ENCODE results near the gene TMC6. TPM values are rescaled to one million over a fixed set of nuclear protein-coding genes. Genes with fewer than 3 reads are reported as not detected.
A peak's percentile ranks its signal among the peaks of the same experiment; 100 is the strongest.
"Not testable (repeated sequence)": the region's sequence is repeated elsewhere in the genome, so short reads cannot be mapped to it uniquely, and the experiment has no call there.

TMC6 gene
- total and polyA plus RNA-seq, 7 experiments from 2014 or later, result 165 to 808 (median 701) TPM

DNA sequence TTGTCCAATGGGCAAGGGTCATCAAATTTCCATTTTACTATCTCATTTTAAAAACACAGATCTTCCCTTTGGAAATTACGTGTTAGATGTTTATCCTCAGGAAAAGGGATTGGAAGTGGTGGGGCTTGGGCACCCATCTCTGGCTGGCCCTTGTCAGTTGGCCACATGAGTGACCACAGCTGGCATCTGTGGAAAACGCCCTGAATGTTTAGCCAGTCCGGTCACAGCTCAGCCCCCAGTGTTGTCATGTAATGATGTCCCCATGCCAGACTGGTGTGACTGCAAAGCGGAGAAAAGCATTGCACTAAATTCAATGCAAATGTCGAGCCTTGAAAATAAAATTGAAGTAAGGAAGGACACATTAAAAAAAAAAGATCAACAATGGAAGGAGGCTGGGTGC, 53.0 kb downstream of the TMC6 start:
- Mint-ChIP-seq H3K4me1 (no peaks in the 10 kb centered on the region), H3K36me3 (peaks cover 7 to 65% (median 28%) of the 10 kb centered on the region in 5 donors), H3K9me3 (no peaks in the 10 kb centered on the region), H3K27me3 (no peaks in the 10 kb centered on the region), H3K4me3 (peak overlapping the region in 1 of 10 donors; percentile 14), H3K27ac (no peak overlapping the region)
- Histone ChIP-seq H3K9me3 (ENCODE audit: control insufficient read depth in 2 of 3, low read length in 3 of 3) (no peaks in the 10 kb centered on the region), H3K27me3 (ENCODE audit: control insufficient read depth in 2 of 2, insufficient read depth in 2 of 2, low read length in 2 of 2) (no peaks in the 10 kb centered on the region), H3K4me1 (ENCODE audit: control insufficient read depth in 2 of 2, insufficient read depth in 2 of 2, low read length in 2 of 2) (no peaks in the 10 kb centered on the region), H3K4me3 (ENCODE audit: low read length) (no peak overlapping the region), H3K36me3 (ENCODE audit: control insufficient read depth in 2 of 3, insufficient read depth in 3 of 3, low read length in 3 of 3) (peaks cover 37 to 99% (median 38%) of the 10 kb centered on the region in 3 experiments), H3K27ac (ENCODE audit: low read depth, low read length) (no peak overlapping the region)
- intact Hi-C loops (cut with micrococcal nuclease), result no loop called here
- CTCF ChIA-PET, result no interaction called here
- DNase-seq (no peak), ATAC-seq (no peak)
- POLR2A ChIA-PET, result no interaction called here

- intact Hi-C loops (cut with micrococcal nuclease), result no loop called here
- CTCF ChIA-PET, result no interaction called here
- no peak overlapping the region for H3K27ac ChIP-seq (ENCODE audit: low read depth, low read length)
- POLR2A ChIA-PET, result no interaction called here
- no peaks in the 10 kb centered on the region for H3K4me1 ChIP-seq (ENCODE audit: control insufficient read depth in 2 of 2, insufficient read depth in 2 of 2, low read length in 2 of 2)
- no peaks in the 10 kb centered on the region for H3K27me3 ChIP-seq (ENCODE audit: control insufficient read depth in 2 of 2, insufficient read depth in 2 of 2, low read length in 2 of 2)
- Mint-ChIP-seq H3K27me3 (no peaks in the 10 kb centered on the region), H3K4me1 (no peaks in the 10 kb centered on the region), H3K27ac (no peak overlapping the region), H3K4me3 (no peak overlapping the region), H3K36me3 (peaks cover 7 to 68% (median 30%) of the 10 kb centered on the region in 5 donors), H3K9me3 (no peaks in the 10 kb centered on the region)
- no peak overlapping the region for H3K4me3 ChIP-seq (ENCODE audit: low read length)
- no peak for DNase-seq
- no peaks in the 10 kb centered on the region for H3K9me3 ChIP-seq (ENCODE audit: control insufficient read depth in 2 of 3, low read length in 3 of 3)
- ATAC-seq, result no peak
- H3K36me3 ChIP-seq (ENCODE audit: control insufficient read depth in 2 of 3, insufficient read depth in 3 of 3, low read length in 3 of 3), result peaks cover 37 to 100% (median 39%) of the 10 kb centered on the region in 3 experiments
Observed at GRCh38 chr17:78075011-78075410, 53.5 kb downstream of the TMC6 start.

- Mint-ChIP-seq H3K4me3 (no peak overlapping the region), H3K4me1 (no peaks in the 10 kb centered on the region), H3K9me3 (no peaks in the 10 kb centered on the region), H3K36me3 (peaks cover 7 to 62% (median 32%) of the 10 kb centered on the region in 5 donors), H3K27me3 (no peaks in the 10 kb centered on the region), H3K27ac (peak overlapping the region in 1 of 9 donors; percentile 17)
- Histone ChIP-seq H3K9me3 (ENCODE audit: control insufficient read depth in 2 of 3, low read length in 3 of 3) (no peaks in the 10 kb centered on the region), H3K27ac (ENCODE audit: low read depth, low read length) (no peak overlapping the region), H3K4me3 (ENCODE audit: low read length) (no peak overlapping the region), H3K36me3 (ENCODE audit: control insufficient read depth in 2 of 3, insufficient read depth in 3 of 3, low read length in 3 of 3) (peaks cover 31 to 98% (median 43%) of the 10 kb centered on the region in 3 experiments), H3K4me1 (ENCODE audit: control insufficient read depth in 2 of 2, insufficient read depth in 2 of 2, low read length in 2 of 2) (no peaks in the 10 kb centered on the region), H3K27me3 (ENCODE audit: control insufficient read depth in 2 of 2, insufficient read depth in 2 of 2, low read length in 2 of 2) (no peaks in the 10 kb centered on the region)
- ChIA-PET CTCF (no interaction called here), POLR2A (no interaction called here)
- DNase-seq (no peak), ATAC-seq (no peak)
- intact Hi-C loops (cut with micrococcal nuclease), result no loop called here
Observed at GRCh38 chr17:78072961-78073360, 55.6 kb downstream of the TMC6 start.

GRCh38 chr17:78069695-78070094, 58.9 kb downstream of the TMC6 start:
- Histone ChIP-seq H3K9me3 (ENCODE audit: control insufficient read depth in 2 of 3, low read length in 3 of 3) (no peaks in the 10 kb centered on the region), H3K27ac (ENCODE audit: low read depth, low read length) (no peak overlapping the region), H3K4me1 (ENCODE audit: control insufficient read depth in 2 of 2, insufficient read depth in 2 of 2, low read length in 2 of 2) (no peaks in the 10 kb centered on the region), H3K27me3 (ENCODE audit: control insufficient read depth in 2 of 2, insufficient read depth in 2 of 2, low read length in 2 of 2) (no peaks in the 10 kb centered on the region), H3K36me3 (ENCODE audit: control insufficient read depth in 2 of 3, insufficient read depth in 3 of 3, low read length in 3 of 3) (peaks cover 24 to 94% (median 48%) of the 10 kb centered on the region in 3 experiments), H3K4me3 (ENCODE audit: low read length) (no peak overlapping the region)
- DNase-seq (no peak), ATAC-seq (no peak)
- POLR2A ChIA-PET, result interaction anchor here (1.1 to 1.2 kb wide), 2 partner anchors 26 to 111 kb away, joined by 3 to 4 read pairs; partner anchors contain the start of gene TNRC6C
- H3K4me3 Mint-ChIP-seq, result no peak overlapping the region
- peaks cover 0 to 4% (median 0%) of the 10 kb centered on the region in 7 donors for H3K4me1 Mint-ChIP-seq
- H3K9me3 Mint-ChIP-seq, result no peaks in the 10 kb centered on the region
- intact Hi-C loops (cut with micrococcal nuclease), result no loop called here
- H3K36me3 Mint-ChIP-seq, result peaks cover 4 to 55% (median 21%) of the 10 kb centered on the region in 5 donors
- no peaks in the 10 kb centered on the region for H3K27me3 Mint-ChIP-seq
- CTCF ChIA-PET, result interaction anchor here (0.9 to 1.2 kb wide), 2 partner anchors 10 to 56 kb away, joined by 3 to 5 read pairs; no protein-coding TSS in a partner anchor
- peak overlapping the region in 4 of 9 donors; percentile 4 to 48 (median 22) for H3K27ac Mint-ChIP-seq

DNA sequence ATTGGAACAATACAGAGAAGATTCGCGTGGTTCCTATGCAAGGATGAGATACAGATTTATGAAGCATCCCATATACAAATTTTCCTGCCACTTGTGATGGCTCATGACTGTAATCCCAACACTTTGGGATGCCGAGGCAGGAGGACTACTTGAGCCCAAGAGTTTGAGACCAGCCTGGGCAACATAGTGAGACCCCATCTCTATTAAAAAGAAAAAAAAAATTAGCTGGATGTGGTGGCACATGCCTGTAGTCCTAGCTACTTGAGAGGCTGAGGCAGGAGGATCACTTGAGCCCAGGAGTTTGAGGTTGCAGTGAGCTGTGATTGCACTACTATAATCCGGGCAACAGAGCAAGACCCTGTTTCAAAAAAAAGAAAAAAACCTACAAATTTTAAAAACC, 61.6 kb downstream of the TMC6 start:
- H3K27ac ChIP-seq (ENCODE audit: low read depth, low read length); H3K4me1 ChIP-seq (ENCODE audit: control insufficient read depth in 2 of 2, insufficient read depth in 2 of 2, low read length in 2 of 2); ATAC-seq; DNase-seq; POLR2A ChIA-PET; H3K9me3 Mint-ChIP-seq; H3K9me3 ChIP-seq (ENCODE audit: control insufficient read depth in 2 of 3, low read length in 3 of 3); intact Hi-C loops (cut with micrococcal nuclease); H3K4me3 ChIP-seq (ENCODE audit: low read length); H3K4me3 Mint-ChIP-seq; H3K27me3 Mint-ChIP-seq; H3K27me3 ChIP-seq (ENCODE audit: control insufficient read depth in 2 of 2, insufficient read depth in 2 of 2, low read length in 2 of 2): not testable (repeated sequence)
- H3K27ac Mint-ChIP-seq, result peak overlapping the region in 6 of 9 donors; percentile 7 to 74 (median 58)
- H3K36me3 ChIP-seq (ENCODE audit: control insufficient read depth in 2 of 3, insufficient read depth in 3 of 3, low read length in 3 of 3), result peaks cover 12 to 68% (median 25%) of the 10 kb centered on the region in 3 experiments
- peaks cover 0 to 33% (median 11%) of the 10 kb centered on the region in 5 donors for H3K36me3 Mint-ChIP-seq
- peaks cover 2 to 19% (median 10%) of the 10 kb centered on the region in 7 donors for H3K4me1 Mint-ChIP-seq
- CTCF ChIA-PET, result interaction anchor here (0.6 kb wide), 1 partner anchor 407 kb away, joined by 3 read pairs; no protein-coding TSS in a partner anchor

GRCh38 chr17:78064708-78065107, 63.8 kb downstream of the TMC6 start:
- Histone ChIP-seq H3K27ac (ENCODE audit: low read depth, low read length) (no peak overlapping the region), H3K4me3 (ENCODE audit: low read length) (no peak overlapping the region), H3K4me1 (ENCODE audit: control insufficient read depth in 2 of 2, insufficient read depth in 2 of 2, low read length in 2 of 2) (no peaks in the 10 kb centered on the region), H3K9me3 (ENCODE audit: control insufficient read depth in 2 of 3, low read length in 3 of 3) (no peaks in the 10 kb centered on the region), H3K36me3 (ENCODE audit: control insufficient read depth in 2 of 3, insufficient read depth in 3 of 3, low read length in 3 of 3) (peaks cover 5 to 45% (median 12%) of the 10 kb centered on the region in 3 experiments), H3K27me3 (ENCODE audit: control insufficient read depth in 2 of 2, insufficient read depth in 2 of 2, low read length in 2 of 2) (no peaks in the 10 kb centered on the region)
- ATAC-seq (no peak), DNase-seq (no peak)
- H3K4me3 Mint-ChIP-seq, result no peak overlapping the region
- H3K9me3 Mint-ChIP-seq, result no peaks in the 10 kb centered on the region
- peaks cover 0 to 24% (median 4%) of the 10 kb centered on the region in 5 donors for H3K36me3 Mint-ChIP-seq
- CTCF ChIA-PET, result no interaction called here
- POLR2A ChIA-PET, result no interaction called here
- peak overlapping the region in 2 of 9 donors; percentile 59 to 76 for H3K27ac Mint-ChIP-seq
- intact Hi-C loops (cut with micrococcal nuclease), result no loop called here
- no peaks in the 10 kb centered on the region for H3K27me3 Mint-ChIP-seq
- H3K4me1 Mint-ChIP-seq, result peaks cover 4 to 37% (median 23%) of the 10 kb centered on the region in 7 donors

DNA sequence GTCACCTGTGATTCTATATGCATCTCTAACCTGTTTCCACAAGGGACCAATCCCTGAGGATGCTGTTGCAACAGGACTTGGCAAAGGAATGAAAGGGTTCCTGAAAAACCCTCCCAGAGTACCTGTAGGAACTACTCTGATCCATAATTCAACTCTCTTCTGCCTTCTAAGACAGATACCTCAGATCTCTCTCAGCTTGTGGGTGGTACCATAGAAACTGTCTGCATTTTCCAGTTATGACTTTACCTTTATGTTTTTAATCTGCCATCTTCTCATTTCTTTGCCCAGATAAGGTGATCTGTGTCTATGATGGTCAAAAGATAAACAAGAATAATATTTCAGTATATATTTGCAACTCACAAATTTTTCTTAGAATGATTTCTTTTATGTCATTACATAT, 65.1 kb downstream of the TMC6 start:
- peaks cover 0 to 25% (median 4%) of the 10 kb centered on the region in 5 donors for H3K36me3 Mint-ChIP-seq
- intact Hi-C loops (cut with micrococcal nuclease), result no loop called here
- Histone ChIP-seq H3K27ac (ENCODE audit: low read depth, low read length) (no peak overlapping the region), H3K27me3 (ENCODE audit: control insufficient read depth in 2 of 2, insufficient read depth in 2 of 2, low read length in 2 of 2) (no peaks in the 10 kb centered on the region), H3K4me1 (ENCODE audit: control insufficient read depth in 2 of 2, insufficient read depth in 2 of 2, low read length in 2 of 2) (no peaks in the 10 kb centered on the region), H3K4me3 (ENCODE audit: low read length) (no peak overlapping the region), H3K36me3 (ENCODE audit: control insufficient read depth in 2 of 3, insufficient read depth in 3 of 3, low read length in 3 of 3) (peaks cover 5 to 37% (median 9%) of the 10 kb centered on the region in 3 experiments), H3K9me3 (ENCODE audit: control insufficient read depth in 2 of 3, low read length in 3 of 3) (no peaks in the 10 kb centered on the region)
- CTCF ChIA-PET, result interaction anchor here (1.1 kb wide), 1 partner anchor 21 kb away, joined by 4 read pairs; no protein-coding TSS in a partner anchor
- H3K27ac Mint-ChIP-seq, result peak overlapping the region in 5 of 9 donors; percentile 11 to 62 (median 25)
- DNase-seq (no peak), ATAC-seq (no peak)
- H3K4me1 Mint-ChIP-seq, result peaks cover 6 to 46% (median 32%) of the 10 kb centered on the region in 7 donors
- no peaks in the 10 kb centered on the region for H3K9me3 Mint-ChIP-seq
- H3K4me3 Mint-ChIP-seq, result no peak overlapping the region
- H3K27me3 Mint-ChIP-seq, result no peaks in the 10 kb centered on the region
- POLR2A ChIA-PET, result no interaction called here
